GM21423 (cell line): Measurements from ENCODE around the gene NDUFC1.
"Not testable (repeated sequence)": the region's sequence is repeated elsewhere in the genome, so short reads cannot be mapped to it uniquely, and the experiment has no call there.

ENCODE experiments used
- ATAC-seq: cut with Tn5 transposase; IDR thresholded peaks from one replicate; pipeline ENCODE4 v1.9.1; 2021; ENCODE audit warnings: mild to moderate bottlenecking, moderate library complexity; ENCODE audit not compliant: unreplicated experiment

The NDUFC1 gene

GRCh38 chr4:139301821-139302611, at the start of gene NDUFC1:
TSS of gene NDUFC1 (minus strand) at chr4:139302477. CDS start at chr4:139295798, 6,679 bp downstream.
- peak; percentile 44 for ATAC-seq

- ATAC-seq: no peak
Observed at GRCh38 chr4:139337612-139338011, 35.3 kb upstream of the NDUFC1 start.

GRCh38 chr4:139333046-139333445, 30.8 kb upstream of the NDUFC1 start:
- ATAC-seq: no peak

- ATAC-seq: no peak
Observed at GRCh38 chr4:139331185-139331584, 28.9 kb upstream of the NDUFC1 start.

- no peak for ATAC-seq
Observed at GRCh38 chr4:139330283-139330682, 28.0 kb upstream of the NDUFC1 start.

GRCh38 chr4:139329665-139330200, 27.5 kb upstream of the NDUFC1 start:
- no peak for ATAC-seq

GRCh38 chr4:139324620-139325019, 22.3 kb upstream of the NDUFC1 start:
- ATAC-seq: no peak

- not testable (repeated sequence) for ATAC-seq
Observed at GRCh38 chr4:139322541-139322940, 20.3 kb upstream of the NDUFC1 start.

- ATAC-seq: not testable (repeated sequence)
Observed at GRCh38 chr4:139322070-139322469, 19.8 kb upstream of the NDUFC1 start.

- no peak for ATAC-seq
Observed at GRCh38 chr4:139319571-139319970, 17.3 kb upstream of the NDUFC1 start.

GRCh38 chr4:139317635-139318034, 15.4 kb upstream of the NDUFC1 start:
- no peak for ATAC-seq

- no peak for ATAC-seq
Observed at GRCh38 chr4:139316733-139317132, 14.5 kb upstream of the NDUFC1 start.

GRCh38 chr4:139315221-139315675, 13.0 kb upstream of the NDUFC1 start:
- ATAC-seq: peak; percentile 59

- no peak for ATAC-seq
Observed at GRCh38 chr4:139314047-139314800, 11.9 kb upstream of the NDUFC1 start.

GRCh38 chr4:139313414-139313813, 11.1 kb upstream of the NDUFC1 start:
- not testable (repeated sequence) for ATAC-seq

GRCh38 chr4:139312552-139313332, 10.5 kb upstream of the NDUFC1 start:
- no peak for ATAC-seq

GRCh38 chr4:139311909-139312308, 9.6 kb upstream of the NDUFC1 start:
- no peak for ATAC-seq

GRCh38 chr4:139304920-139305319, 2.6 kb upstream of the NDUFC1 start:
- ATAC-seq: no peak

GRCh38 chr4:139301113-139301820, 1.0 kb downstream of the NDUFC1 start, which contains the start of gene NAA15:
TSS of gene NAA15 (plus strand) at chr4:139301505. CDS start at chr4:139301778, 273 bp downstream.
- ATAC-seq: peak; percentile 82
